ENCODE measurements around the gene TRIM68. TPM values are rescaled to one million over a fixed set of nuclear protein-coding genes. Genes with fewer than 3 reads are reported as not detected.

The TRIM68 gene
- total RNA-seq, 1 experiment from 2014 or later, result 8.2 TPM

GRCh38 chr11:4639931-4640330 is 31.9 kb upstream of the TRIM68 start (continued):
- TF ChIP-seq AFF4 (CRISPR knock-in tag; IDR thresholded peaks at IDR 0.05; ENCODE audit: borderline replicate concordance), result no peak
- TF ChIP-seq, protein P1, sequence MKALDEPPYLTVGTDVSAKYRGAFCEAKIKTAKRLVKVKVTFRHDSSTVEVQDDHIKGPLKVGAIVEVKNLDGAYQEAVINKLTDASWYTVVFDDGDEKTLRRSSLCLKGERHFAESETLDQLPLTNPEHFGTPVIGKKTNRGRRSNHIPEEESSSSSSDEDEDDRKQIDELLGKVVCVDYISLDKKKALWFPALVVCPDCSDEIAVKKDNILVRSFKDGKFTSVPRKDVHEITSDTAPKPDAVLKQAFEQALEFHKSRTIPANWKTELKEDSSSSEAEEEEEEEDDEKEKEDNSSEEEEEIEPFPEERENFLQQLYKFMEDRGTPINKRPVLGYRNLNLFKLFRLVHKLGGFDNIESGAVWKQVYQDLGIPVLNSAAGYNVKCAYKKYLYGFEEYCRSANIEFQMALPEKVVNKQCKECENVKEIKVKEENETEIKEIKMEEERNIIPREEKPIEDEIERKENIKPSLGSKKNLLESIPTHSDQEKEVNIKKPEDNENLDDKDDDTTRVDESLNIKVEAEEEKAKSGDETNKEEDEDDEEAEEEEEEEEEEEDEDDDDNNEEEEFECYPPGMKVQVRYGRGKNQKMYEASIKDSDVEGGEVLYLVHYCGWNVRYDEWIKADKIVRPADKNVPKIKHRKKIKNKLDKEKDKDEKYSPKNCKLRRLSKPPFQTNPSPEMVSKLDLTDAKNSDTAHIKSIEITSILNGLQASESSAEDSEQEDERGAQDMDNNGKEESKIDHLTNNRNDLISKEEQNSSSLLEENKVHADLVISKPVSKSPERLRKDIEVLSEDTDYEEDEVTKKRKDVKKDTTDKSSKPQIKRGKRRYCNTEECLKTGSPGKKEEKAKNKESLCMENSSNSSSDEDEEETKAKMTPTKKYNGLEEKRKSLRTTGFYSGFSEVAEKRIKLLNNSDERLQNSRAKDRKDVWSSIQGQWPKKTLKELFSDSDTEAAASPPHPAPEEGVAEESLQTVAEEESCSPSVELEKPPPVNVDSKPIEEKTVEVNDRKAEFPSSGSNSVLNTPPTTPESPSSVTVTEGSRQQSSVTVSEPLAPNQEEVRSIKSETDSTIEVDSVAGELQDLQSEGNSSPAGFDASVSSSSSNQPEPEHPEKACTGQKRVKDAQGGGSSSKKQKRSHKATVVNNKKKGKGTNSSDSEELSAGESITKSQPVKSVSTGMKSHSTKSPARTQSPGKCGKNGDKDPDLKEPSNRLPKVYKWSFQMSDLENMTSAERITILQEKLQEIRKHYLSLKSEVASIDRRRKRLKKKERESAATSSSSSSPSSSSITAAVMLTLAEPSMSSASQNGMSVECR (CRISPR knock-in tag; IDR thresholded peaks at IDR 0.05; ENCODE audit: borderline replicate concordance), result no peak

GRCh38 chr11:4637662-4638047 is 29.6 kb upstream of the TRIM68 start:
- peaks cover 8% of the 10 kb centered on the region; the same call in 1 of the 2 replicates for H3K9me3 Mint-ChIP-seq
- no peak overlapping the region for H3K4me3 Mint-ChIP-seq
- CTCF ChIA-PET, result interaction anchor here (0.6 to 2.5 kb wide), 19 partner anchors 10 to 479 kb away, joined by 3 to 59 read pairs (median 6); partner anchors contain the start of genes MMP26, OR51E2 and TRIM68
- no peak overlapping the region for H3K27ac Mint-ChIP-seq
- DNase-seq (ENCODE audit: low spot score) (no peak), ATAC-seq (no peak)
- TF ChIP-seq ZNF423 (CRISPR knock-in tag; IDR thresholded peaks at IDR 0.05) (no peak), NR2C2 (CRISPR knock-in tag; IDR thresholded peaks at IDR 0.05) (no peak), FOXJ3 (CRISPR knock-in tag; IDR thresholded peaks at IDR 0.05; ENCODE audit: borderline replicate concordance) (no peak), ZNF396 (CRISPR knock-in tag; IDR thresholded peaks at IDR 0.05; ENCODE audit: borderline replicate concordance) (no peak), NFYB (CRISPR knock-in tag; conservative IDR thresholded peaks at IDR 0.05; ENCODE audit: low read depth) (no peak)
- TF ChIP-seq, protein P2, sequence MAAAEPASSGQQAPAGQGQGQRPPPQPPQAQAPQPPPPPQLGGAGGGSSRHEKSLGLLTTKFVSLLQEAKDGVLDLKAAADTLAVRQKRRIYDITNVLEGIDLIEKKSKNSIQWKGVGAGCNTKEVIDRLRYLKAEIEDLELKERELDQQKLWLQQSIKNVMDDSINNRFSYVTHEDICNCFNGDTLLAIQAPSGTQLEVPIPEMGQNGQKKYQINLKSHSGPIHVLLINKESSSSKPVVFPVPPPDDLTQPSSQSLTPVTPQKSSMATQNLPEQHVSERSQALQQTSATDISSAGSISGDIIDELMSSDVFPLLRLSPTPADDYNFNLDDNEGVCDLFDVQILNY (CRISPR knock-in tag; IDR thresholded peaks at IDR 0.05), result no peak
- TF ChIP-seq, protein P3, sequence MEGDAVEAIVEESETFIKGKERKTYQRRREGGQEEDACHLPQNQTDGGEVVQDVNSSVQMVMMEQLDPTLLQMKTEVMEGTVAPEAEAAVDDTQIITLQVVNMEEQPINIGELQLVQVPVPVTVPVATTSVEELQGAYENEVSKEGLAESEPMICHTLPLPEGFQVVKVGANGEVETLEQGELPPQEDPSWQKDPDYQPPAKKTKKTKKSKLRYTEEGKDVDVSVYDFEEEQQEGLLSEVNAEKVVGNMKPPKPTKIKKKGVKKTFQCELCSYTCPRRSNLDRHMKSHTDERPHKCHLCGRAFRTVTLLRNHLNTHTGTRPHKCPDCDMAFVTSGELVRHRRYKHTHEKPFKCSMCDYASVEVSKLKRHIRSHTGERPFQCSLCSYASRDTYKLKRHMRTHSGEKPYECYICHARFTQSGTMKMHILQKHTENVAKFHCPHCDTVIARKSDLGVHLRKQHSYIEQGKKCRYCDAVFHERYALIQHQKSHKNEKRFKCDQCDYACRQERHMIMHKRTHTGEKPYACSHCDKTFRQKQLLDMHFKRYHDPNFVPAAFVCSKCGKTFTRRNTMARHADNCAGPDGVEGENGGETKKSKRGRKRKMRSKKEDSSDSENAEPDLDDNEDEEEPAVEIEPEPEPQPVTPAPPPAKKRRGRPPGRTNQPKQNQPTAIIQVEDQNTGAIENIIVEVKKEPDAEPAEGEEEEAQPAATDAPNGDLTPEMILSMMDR (IDR thresholded peaks at IDR 0.05), result no peak
- TF ChIP-seq, protein P4, sequence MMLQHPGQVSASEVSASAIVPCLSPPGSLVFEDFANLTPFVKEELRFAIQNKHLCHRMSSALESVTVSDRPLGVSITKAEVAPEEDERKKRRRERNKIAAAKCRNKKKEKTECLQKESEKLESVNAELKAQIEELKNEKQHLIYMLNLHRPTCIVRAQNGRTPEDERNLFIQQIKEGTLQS (CRISPR knock-in tag; conservative IDR thresholded peaks at IDR 0.05), result no peak
- peaks cover 11% of the 10 kb centered on the region for H3K4me1 Mint-ChIP-seq
- no peaks in the 10 kb centered on the region for H3K27me3 Mint-ChIP-seq (ENCODE audit: low read depth)
- POLR2A ChIA-PET, result no interaction called here
- H3K36me3 Mint-ChIP-seq, result no peaks in the 10 kb centered on the region

GRCh38 chr11:4636962-4637661 is 29.1 kb upstream of the TRIM68 start, which contains the start of gene OR51D1:
TSS of gene OR51D1 (plus strand) at chr11:4637477. CDS start at chr11:4639791, 2,314 bp downstream.
- CTCF ChIA-PET, result interaction anchor here (0.6 to 2.5 kb wide), 49 partner anchors 8 to 1621 kb away, joined by 3 to 59 read pairs (median 4); partner anchors contain the start of genes MMP26, OR51E2 and TRIM68
- POLR2A ChIA-PET, result no interaction called here
- no peak within 1 kb of the TSS for H3K27ac Mint-ChIP-seq
- TF ChIP-seq CDX4 (CRISPR knock-in tag; IDR thresholded peaks at IDR 0.05; ENCODE audit: borderline replicate concordance) (no peak), ZNF232 (CRISPR knock-in tag; IDR thresholded peaks at IDR 0.05) (no peak), NR1H2 (CRISPR knock-in tag; IDR thresholded peaks at IDR 0.05) (no peak), ATF1 (CRISPR knock-in tag; IDR thresholded peaks at IDR 0.05) (no peak), E2F4 (CRISPR knock-in tag; IDR thresholded peaks at IDR 0.05; ENCODE audit: borderline replicate concordance, low read depth) (no peak)
- TF ChIP-seq, protein P3 (IDR thresholded peaks at IDR 0.05), result peak; percentile 92

More at GRCh38 chr11:4636962-4637661, 29.1 kb upstream of the TRIM68 start, which contains the start of gene OR51D1:
- Mint-ChIP-seq H3K4me3 (no peak within 1 kb of the TSS), H3K36me3 (no peaks in the 10 kb centered on the region), H3K27me3 (ENCODE audit: low read depth) (no peaks in the 10 kb centered on the region), H3K9me3 (peaks cover 9% of the 10 kb centered on the region), H3K4me1 (peaks cover 9% of the 10 kb centered on the region)
- ATAC-seq, result peak; percentile 97
- DNase-seq (ENCODE audit: low spot score), result peak; percentile 87

Data from WTC11 (cell line).